ENCODE data around the gene ADD1. TPM values are rescaled to one million over a fixed set of nuclear protein-coding genes. Genes with fewer than 3 reads are reported as not detected.

ADD1 gene
- total and polyA plus RNA-seq, 7 donors: 124 to 224 (median 176) TPM

GRCh38 chr4:2870082-2870481 is 26.4 kb downstream of the ADD1 start:
- Histone ChIP-seq H3K27me3 (ENCODE audit: insufficient read depth in 3 of 3, low read length in 2 of 3) (no peaks in the 10 kb centered on the region), H3K27ac (peak overlapping the region; percentile 53), H3K4me1 (peaks cover 97% of the 10 kb centered on the region), H3K4me3 (peak overlapping the region; percentile 15), H3K36me3 (ENCODE audit: insufficient read depth in 1 of 2, low read depth in 1 of 2) (no peaks in the 10 kb centered on the region), H3K9me3 (no peaks in the 10 kb centered on the region)
- DNase-seq: no peak
- TF ChIP-seq CTCF (IDR thresholded peaks at IDR 0.05): no peak
- 23 to 47% (median 28%) methylated on average over 2 of the region's 2 CpGs for WGBS, 3 donors
- intact Hi-C loops (cut with DNase I): no loop called here
- ATAC-seq: no peak

GRCh38 chr4:2871466-2871865 is 27.8 kb downstream of the ADD1 start:
- peak in 3 of 4 donors; percentile 42 to 49 (median 47) for ATAC-seq
- intact Hi-C loops (cut with DNase I): no loop called here
- Histone ChIP-seq H3K4me3 (no peak overlapping the region), H3K27me3 (ENCODE audit: insufficient read depth in 3 of 3, low read length in 2 of 3) (no peaks in the 10 kb centered on the region), H3K4me1 (peaks cover 83% of the 10 kb centered on the region), H3K9me3 (no peaks in the 10 kb centered on the region), H3K36me3 (ENCODE audit: insufficient read depth in 1 of 2, low read depth in 1 of 2) (peaks cover 0 to 9% of the 10 kb centered on the region in 2 donors), H3K27ac (peak overlapping the region; percentile 53)
- DNase-seq: no peak
- no peak for TF ChIP-seq CTCF (IDR thresholded peaks at IDR 0.05)
- WGBS, 3 donors: 53 to 71% (median 63%) methylated on average over 4 of the region's 4 CpGs

- Histone ChIP-seq H3K27me3 (ENCODE audit: insufficient read depth in 3 of 3, low read length in 2 of 3) (no peaks in the 10 kb centered on the region), H3K4me1 (peaks cover 79% of the 10 kb centered on the region), H3K27ac (peak overlapping the region; percentile 53), H3K9me3 (no peaks in the 10 kb centered on the region), H3K36me3 (ENCODE audit: insufficient read depth in 1 of 2, low read depth in 1 of 2) (peaks cover 0 to 13% of the 10 kb centered on the region in 2 donors), H3K4me3 (no peak overlapping the region)
- intact Hi-C loops (cut with DNase I): no loop called here
- TF ChIP-seq CTCF (IDR thresholded peaks at IDR 0.05): no peak
- WGBS, 3 donors: 0 to 2% (median 0%) methylated on average over 2 of the region's 2 CpGs
- ATAC-seq: peak; percentile 67 to 79 (median 74)
- no peak for DNase-seq
Observed at GRCh38 chr4:2871911-2872310, 28.3 kb downstream of the ADD1 start.

- 66 to 89% (median 71%) methylated on average over 1 of the region's 1 CpG for WGBS, 3 donors
- Histone ChIP-seq H3K27ac (peak overlapping the region; percentile 5), H3K4me3 (no peak overlapping the region), H3K27me3 (ENCODE audit: insufficient read depth in 3 of 3, low read length in 2 of 3) (no peaks in the 10 kb centered on the region), H3K9me3 (no peaks in the 10 kb centered on the region), H3K36me3 (ENCODE audit: insufficient read depth in 1 of 2, low read depth in 1 of 2) (peaks cover 0 to 19% of the 10 kb centered on the region in 2 donors), H3K4me1 (peaks cover 69% of the 10 kb centered on the region)
- DNase-seq (no peak), ATAC-seq (no peak)
- no peak for TF ChIP-seq CTCF (IDR thresholded peaks at IDR 0.05)
- intact Hi-C loops (cut with DNase I): no loop called here
Observed at GRCh38 chr4:2873329-2873728, 29.7 kb downstream of the ADD1 start.

GRCh38 chr4:2874861-2875260 is 31.2 kb downstream of the ADD1 start:
- intact Hi-C loops (cut with DNase I): no loop called here
- Histone ChIP-seq H3K9me3 (no peaks in the 10 kb centered on the region), H3K36me3 (ENCODE audit: insufficient read depth in 1 of 2, low read depth in 1 of 2) (peaks cover 0 to 32% of the 10 kb centered on the region in 2 donors), H3K27ac (no peak overlapping the region), H3K4me1 (peaks cover 56% of the 10 kb centered on the region), H3K27me3 (ENCODE audit: insufficient read depth in 3 of 3, low read length in 2 of 3) (no peaks in the 10 kb centered on the region), H3K4me3 (no peak overlapping the region)
- 87 to 89% (median 89%) methylated on average over 7 of the region's 7 CpGs for WGBS, 3 donors
- DNase-seq (no peak), ATAC-seq (no peak)
- no peak for TF ChIP-seq CTCF (IDR thresholded peaks at IDR 0.05)
